ENCODE measurements around the gene CBX1. TPM values are rescaled to one million over a fixed set of nuclear protein-coding genes. Genes with fewer than 3 reads are reported as not detected.
A peak's percentile ranks its signal among the peaks of the same experiment; 100 is the strongest.

The CBX1 gene
- 63.6 TPM for polyA plus RNA-seq
- long read RNA-seq, donor 1, transcript CBX1-201 (5 exons, 2,232 nt) = major isoform, 13 of 13 reads
- long read RNA-seq, donor 1, partial matches to known transcripts = 0 of 13 reads
- long read RNA-seq, donor 1, other reads (novel, unspliced or antisense) = 0 of 13 reads
- long read RNA-seq, donor 2, transcript CBX1-201 (5 exons, 2,232 nt) = major isoform, 24 of 37 reads
- long read RNA-seq, donor 2, partial matches to known transcripts = 13 of 37 reads
- long read RNA-seq, donor 2, other reads (novel, unspliced or antisense) = 0 of 37 reads
- long read RNA-seq, donor 3 = 0 reads
- long read RNA-seq, donor 4, partial matches to known transcripts = 0 of 1 reads
- long read RNA-seq, donor 4, other reads (novel, unspliced or antisense) = 0 of 1 reads
- long read RNA-seq, donor 5, transcript CBX1-201 (5 exons, 2,232 nt) = major isoform, 20 of 22 reads
- long read RNA-seq, donor 5, partial matches to known transcripts = 0 of 22 reads
- long read RNA-seq, donor 5, other reads (novel, unspliced or antisense) = 0 of 22 reads
- long read RNA-seq, donor 6, transcript CBX1-201 (5 exons, 2,232 nt) = major isoform, 19 of 59 reads
- long read RNA-seq, donor 6, partial matches to known transcripts = 40 of 59 reads
- long read RNA-seq, donor 6, other reads (novel, unspliced or antisense) = 0 of 59 reads
- long read RNA-seq, donor 7, transcript CBX1-201 (5 exons, 2,232 nt) = major isoform, 13 of 43 reads
- long read RNA-seq, donor 7, partial matches to known transcripts = 28 of 43 reads
- long read RNA-seq, donor 7, other reads (novel, unspliced or antisense) = 0 of 43 reads
- long read RNA-seq, donor 8, transcript CBX1-201 (5 exons, 2,232 nt) = major isoform, 23 of 51 reads
- long read RNA-seq, donor 8, partial matches to known transcripts = 27 of 51 reads
- long read RNA-seq, donor 8, other reads (novel, unspliced or antisense) = 0 of 51 reads
- long read RNA-seq, donor 9, transcript CBX1-201 (5 exons, 2,232 nt) = major isoform, 19 of 28 reads
- long read RNA-seq, donor 9, partial matches to known transcripts = 9 of 28 reads
- long read RNA-seq, donor 9, other reads (novel, unspliced or antisense) = 0 of 28 reads
- long read RNA-seq, donor 10, transcript CBX1-201 (5 exons, 2,232 nt) = major isoform, 15 of 31 reads
- long read RNA-seq, donor 10, partial matches to known transcripts = 14 of 31 reads
- long read RNA-seq, donor 10, other reads (novel, unspliced or antisense) = 0 of 31 reads
- long read RNA-seq, donor 11, transcript CBX1-201 (5 exons, 2,232 nt) = major isoform, 18 of 18 reads
- long read RNA-seq, donor 11, partial matches to known transcripts = 0 of 18 reads
- long read RNA-seq, donor 11, other reads (novel, unspliced or antisense) = 0 of 18 reads

DNA sequence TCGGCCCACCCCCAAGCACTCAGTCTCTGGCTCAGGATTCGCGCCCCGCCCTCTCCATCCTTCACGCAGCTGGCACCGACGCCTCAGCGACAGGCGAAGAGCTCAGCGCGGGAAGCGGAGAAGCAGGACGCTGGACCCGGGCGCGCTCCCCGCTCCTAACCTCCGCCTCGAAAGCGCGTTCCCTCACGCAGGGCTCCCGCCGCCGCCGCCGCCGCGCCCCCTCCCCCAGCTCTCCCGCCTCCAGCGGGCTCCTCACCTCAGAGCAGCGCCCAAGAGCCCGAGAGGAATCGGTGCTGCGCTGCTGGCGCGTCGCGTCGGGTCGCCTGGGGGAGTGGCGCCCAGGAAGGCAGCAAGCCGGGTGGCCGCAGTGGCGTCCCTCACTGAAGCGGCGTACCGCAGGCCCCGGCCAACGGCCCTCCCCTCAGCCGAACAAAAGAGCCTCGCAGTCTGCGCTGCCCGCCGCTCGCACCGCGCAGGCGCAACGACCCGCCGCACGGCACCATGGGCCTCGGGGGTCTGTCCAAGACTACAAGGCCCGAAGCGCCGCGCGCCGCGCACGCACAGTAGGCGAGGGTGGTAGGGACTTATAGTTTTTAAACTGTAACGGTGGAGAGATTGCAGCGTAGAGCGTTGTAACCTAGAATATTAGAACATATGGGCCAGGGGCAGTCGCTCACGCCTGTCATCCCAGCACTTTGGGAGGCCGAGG, at the start of gene CBX1:
TSS of gene CBX1 (minus strand) at position 467 of the 709 bp plus-strand sequence. CDS start 24,474 bp downstream, outside the sequence.
- WGBS (ENCODE audit: insufficient coverage, low lambda C conversion rate) = no CpG with 5 or more reads among the region's 79 CpGs
- Histone ChIP-seq H3K27ac (ENCODE audit: low read length) (peak within 1 kb of the TSS; percentile 92), H3K27me3 (ENCODE audit: control insufficient read depth, insufficient read depth, low read length) (no peaks in the 10 kb centered on the region), H3K4me1 (ENCODE audit: control insufficient read depth, insufficient read depth, low read length) (peaks cover 3% of the 10 kb centered on the region), H3K9me3 (ENCODE audit: control insufficient read depth, low read depth, low read length) (no peaks in the 10 kb centered on the region), H3K4me3 (ENCODE audit: low read length) (peak within 1 kb of the TSS; percentile 91), H3K36me3 (ENCODE audit: control insufficient read depth, insufficient read depth, low read length) (no peaks in the 10 kb centered on the region)
- peak; percentile 92 to 96 for DNase-seq

DNA sequence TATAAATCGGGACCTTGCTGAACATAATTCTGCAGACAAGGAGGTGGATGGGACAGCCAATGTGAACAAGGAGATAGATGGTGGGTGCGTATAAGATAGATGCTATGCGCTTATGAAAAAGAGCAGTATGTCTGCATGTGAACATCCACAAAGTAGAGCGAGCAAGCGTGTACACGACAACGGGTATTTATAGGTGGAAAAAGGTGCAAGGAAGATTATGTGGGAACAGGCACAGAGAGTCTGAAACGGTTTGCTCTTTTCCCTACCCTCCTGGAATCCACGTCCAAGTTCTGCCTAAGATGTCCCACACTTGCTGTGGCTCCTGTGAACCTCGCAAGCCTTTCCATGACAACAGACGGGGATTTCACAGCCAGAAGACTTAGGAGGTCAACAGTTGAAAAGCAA, 49.3 kb upstream of the CBX1 start:
- H3K27me3 ChIP-seq (ENCODE audit: control insufficient read depth, insufficient read depth, low read length) = peaks cover 38% of the 10 kb centered on the region
- no peaks in the 10 kb centered on the region for H3K9me3 ChIP-seq (ENCODE audit: control insufficient read depth, low read depth, low read length)
- H3K4me3 ChIP-seq (ENCODE audit: low read length) = no peak overlapping the region
- H3K27ac ChIP-seq (ENCODE audit: low read length) = no peak overlapping the region
- no peak for DNase-seq
- H3K4me1 ChIP-seq (ENCODE audit: control insufficient read depth, insufficient read depth, low read length) = peaks cover 16% of the 10 kb centered on the region
- WGBS (ENCODE audit: insufficient coverage, low lambda C conversion rate) = 74% methylated on average over 5 of the region's 11 CpGs
- no peaks in the 10 kb centered on the region for H3K36me3 ChIP-seq (ENCODE audit: control insufficient read depth, insufficient read depth, low read length)

DNA sequence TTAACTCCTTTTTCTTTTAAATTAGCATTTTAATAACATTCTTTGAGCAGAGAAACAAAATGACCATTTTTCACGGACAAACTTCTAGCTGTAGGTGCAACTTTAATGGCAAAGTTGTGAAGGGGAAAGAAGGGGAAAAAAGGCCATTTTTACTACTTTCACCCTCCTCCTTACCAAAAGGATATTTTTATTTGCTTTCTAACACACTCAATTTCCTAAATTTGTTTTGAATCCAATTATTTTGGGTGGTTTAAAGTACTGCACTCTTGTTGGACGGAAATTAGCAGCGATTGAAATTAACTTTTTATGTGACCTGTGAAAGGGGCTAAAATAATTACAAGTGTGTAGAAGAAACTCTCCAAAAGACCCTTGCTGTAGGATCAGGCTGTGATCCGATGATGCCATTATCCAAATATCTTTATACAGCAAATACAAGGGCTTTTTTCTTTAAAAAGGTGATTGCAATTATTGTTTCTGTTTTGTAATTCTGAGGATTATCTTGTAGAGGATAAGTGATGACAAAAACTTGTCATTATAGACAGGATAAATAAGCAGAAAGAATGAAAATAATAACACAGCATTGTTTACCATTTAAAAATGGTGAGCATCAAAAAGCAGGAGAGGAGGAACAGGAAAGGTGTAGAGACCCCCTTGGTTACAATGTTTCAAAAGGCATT, 48.6 kb upstream of the CBX1 start:
- no peaks in the 10 kb centered on the region for H3K36me3 ChIP-seq (ENCODE audit: control insufficient read depth, insufficient read depth, low read length)
- peaks cover 38% of the 10 kb centered on the region for H3K27me3 ChIP-seq (ENCODE audit: control insufficient read depth, insufficient read depth, low read length)
- peaks cover 14% of the 10 kb centered on the region for H3K4me1 ChIP-seq (ENCODE audit: control insufficient read depth, insufficient read depth, low read length)
- WGBS (ENCODE audit: insufficient coverage, low lambda C conversion rate) = 80% methylated on average over 1 of the region's 4 CpGs
- H3K4me3 ChIP-seq (ENCODE audit: low read length) = no peak overlapping the region
- no peak overlapping the region for H3K27ac ChIP-seq (ENCODE audit: low read length)
- H3K9me3 ChIP-seq (ENCODE audit: control insufficient read depth, low read depth, low read length) = no peaks in the 10 kb centered on the region
- no peak for DNase-seq

DNA sequence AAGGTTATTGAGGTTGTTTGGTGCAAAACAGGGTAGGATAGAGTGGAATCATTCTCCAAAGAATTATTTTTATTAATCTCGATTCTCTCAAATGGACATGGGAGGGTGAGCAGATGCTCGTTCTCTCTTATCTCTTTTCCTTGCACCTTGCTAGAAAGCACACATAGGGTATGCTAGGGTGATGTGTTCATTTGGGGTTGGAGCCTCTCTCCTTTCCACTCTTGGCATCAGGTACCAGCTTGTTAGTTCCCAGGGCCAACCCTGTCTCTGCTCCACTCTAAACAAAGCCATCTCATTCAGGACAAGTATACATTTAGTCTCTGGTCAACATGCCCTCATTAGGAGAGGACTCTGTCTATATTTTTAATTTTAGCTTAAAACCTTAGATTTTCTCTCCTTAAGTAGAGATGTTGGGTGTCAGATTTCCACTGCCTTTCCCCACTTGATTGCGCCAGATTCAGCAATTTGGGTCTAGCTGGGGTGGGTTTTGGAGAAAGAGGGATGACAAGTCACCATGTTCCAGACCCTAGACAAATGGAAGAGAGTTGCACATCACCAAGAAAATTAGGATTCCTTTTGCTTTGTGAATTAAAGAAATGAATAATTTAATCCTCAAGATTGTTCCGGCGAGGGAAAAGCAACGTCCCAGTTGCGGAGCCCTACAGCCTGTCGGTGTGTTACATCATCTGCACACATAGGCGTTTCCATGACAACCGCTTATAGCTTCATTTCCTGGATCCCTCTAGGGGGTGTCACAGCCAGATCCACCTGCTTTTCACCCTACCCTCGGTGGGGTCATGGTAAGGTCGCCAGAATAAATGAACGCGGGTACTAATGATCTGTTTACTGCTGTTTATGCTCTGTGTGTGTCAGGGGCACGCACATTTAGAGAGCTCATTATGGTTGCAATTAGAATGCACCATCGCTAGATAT, 47.8 kb upstream of the CBX1 start:
- 40% methylated on average over 1 of the region's 16 CpGs for WGBS (ENCODE audit: insufficient coverage, low lambda C conversion rate)
- Histone ChIP-seq H3K9me3 (ENCODE audit: control insufficient read depth, low read depth, low read length) (no peaks in the 10 kb centered on the region), H3K4me3 (ENCODE audit: low read length) (no peak overlapping the region), H3K27me3 (ENCODE audit: control insufficient read depth, insufficient read depth, low read length) (peaks cover 39% of the 10 kb centered on the region), H3K4me1 (ENCODE audit: control insufficient read depth, insufficient read depth, low read length) (peaks cover 7% of the 10 kb centered on the region), H3K27ac (ENCODE audit: low read length) (no peak overlapping the region), H3K36me3 (ENCODE audit: control insufficient read depth, insufficient read depth, low read length) (no peaks in the 10 kb centered on the region)
- DNase-seq = no peak

DNA sequence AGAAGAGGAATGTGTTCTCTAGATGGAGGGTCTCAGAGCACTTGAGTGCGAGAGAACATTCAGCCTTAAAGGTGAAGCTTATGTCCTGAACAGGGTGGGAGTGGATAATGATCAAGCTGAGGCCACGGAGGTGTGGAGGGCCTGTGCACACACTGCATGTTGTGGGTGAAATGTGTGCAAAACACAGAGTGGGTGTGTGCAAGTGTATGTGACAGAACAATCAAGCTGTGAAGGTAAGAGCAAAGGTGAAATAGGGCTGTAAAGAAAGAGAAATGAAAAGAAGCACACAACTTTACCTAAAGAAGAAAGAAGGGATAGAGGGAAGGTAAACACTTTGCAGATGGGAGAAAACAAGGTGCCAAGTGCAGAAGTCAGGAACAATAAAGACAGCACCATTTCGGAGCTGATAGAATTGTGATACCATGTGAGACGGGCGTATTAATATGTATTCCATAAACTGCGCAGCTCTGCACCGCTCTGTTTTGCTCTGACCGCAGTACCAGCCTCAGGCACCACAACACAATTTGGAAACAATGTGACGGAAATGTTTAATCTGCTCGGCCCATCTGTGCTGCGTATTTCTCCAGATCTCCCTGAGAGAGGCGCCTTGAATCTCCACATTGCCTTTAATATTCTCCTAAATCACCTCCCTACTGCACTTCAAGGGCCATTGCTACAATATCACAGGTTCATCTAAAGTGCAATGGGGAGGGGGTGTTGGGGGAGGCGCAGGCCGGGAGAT, 46.9 kb upstream of the CBX1 start:
- H3K27me3 ChIP-seq (ENCODE audit: control insufficient read depth, insufficient read depth, low read length) = peaks cover 45% of the 10 kb centered on the region
- WGBS (ENCODE audit: insufficient coverage, low lambda C conversion rate) = 67% methylated on average over 2 of the region's 14 CpGs
- no peak overlapping the region for H3K4me3 ChIP-seq (ENCODE audit: low read length)
- H3K36me3 ChIP-seq (ENCODE audit: control insufficient read depth, insufficient read depth, low read length) = no peaks in the 10 kb centered on the region
- H3K27ac ChIP-seq (ENCODE audit: low read length) = no peak overlapping the region
- peaks cover 2% of the 10 kb centered on the region for H3K4me1 ChIP-seq (ENCODE audit: control insufficient read depth, insufficient read depth, low read length)
- no peaks in the 10 kb centered on the region for H3K9me3 ChIP-seq (ENCODE audit: control insufficient read depth, low read depth, low read length)
- no peak for DNase-seq

- Histone ChIP-seq H3K36me3 (ENCODE audit: control insufficient read depth, insufficient read depth, low read length) (no peaks in the 10 kb centered on the region), H3K27me3 (ENCODE audit: control insufficient read depth, insufficient read depth, low read length) (peaks cover 32% of the 10 kb centered on the region), H3K4me1 (ENCODE audit: control insufficient read depth, insufficient read depth, low read length) (no peaks in the 10 kb centered on the region), H3K4me3 (ENCODE audit: low read length) (no peak overlapping the region), H3K9me3 (ENCODE audit: control insufficient read depth, low read depth, low read length) (no peaks in the 10 kb centered on the region), H3K27ac (ENCODE audit: low read length) (no peak overlapping the region)
- WGBS (ENCODE audit: insufficient coverage, low lambda C conversion rate) = no CpG with 5 or more reads among the region's 3 CpGs
- DNase-seq = no peak
Measured at GRCh38 chr17:48144976-48145798, 43.9 kb upstream of the CBX1 start.

- Histone ChIP-seq H3K4me1 (ENCODE audit: control insufficient read depth, insufficient read depth, low read length) (no peaks in the 10 kb centered on the region), H3K36me3 (ENCODE audit: control insufficient read depth, insufficient read depth, low read length) (no peaks in the 10 kb centered on the region), H3K27me3 (ENCODE audit: control insufficient read depth, insufficient read depth, low read length) (peaks cover 24% of the 10 kb centered on the region), H3K9me3 (ENCODE audit: control insufficient read depth, low read depth, low read length) (no peaks in the 10 kb centered on the region), H3K4me3 (ENCODE audit: low read length) (no peak overlapping the region), H3K27ac (ENCODE audit: low read length) (no peak overlapping the region)
- WGBS (ENCODE audit: insufficient coverage, low lambda C conversion rate) = 90% methylated on average over 2 of the region's 8 CpGs
- no peak for DNase-seq
Measured at GRCh38 chr17:48144231-48144630, 43.0 kb upstream of the CBX1 start.

GRCh38 chr17:48143629-48144028, 42.4 kb upstream of the CBX1 start:
- Histone ChIP-seq H3K9me3 (ENCODE audit: control insufficient read depth, low read depth, low read length) (no peaks in the 10 kb centered on the region), H3K36me3 (ENCODE audit: control insufficient read depth, insufficient read depth, low read length) (no peaks in the 10 kb centered on the region), H3K4me1 (ENCODE audit: control insufficient read depth, insufficient read depth, low read length) (no peaks in the 10 kb centered on the region), H3K27ac (ENCODE audit: low read length) (no peak overlapping the region), H3K27me3 (ENCODE audit: control insufficient read depth, insufficient read depth, low read length) (peaks cover 18% of the 10 kb centered on the region), H3K4me3 (ENCODE audit: low read length) (no peak overlapping the region)
- no CpG with 5 or more reads among the region's 6 CpGs for WGBS (ENCODE audit: insufficient coverage, low lambda C conversion rate)
- no peak for DNase-seq
